Measurements from ENCODE around the gene CMTM1.

DNA sequence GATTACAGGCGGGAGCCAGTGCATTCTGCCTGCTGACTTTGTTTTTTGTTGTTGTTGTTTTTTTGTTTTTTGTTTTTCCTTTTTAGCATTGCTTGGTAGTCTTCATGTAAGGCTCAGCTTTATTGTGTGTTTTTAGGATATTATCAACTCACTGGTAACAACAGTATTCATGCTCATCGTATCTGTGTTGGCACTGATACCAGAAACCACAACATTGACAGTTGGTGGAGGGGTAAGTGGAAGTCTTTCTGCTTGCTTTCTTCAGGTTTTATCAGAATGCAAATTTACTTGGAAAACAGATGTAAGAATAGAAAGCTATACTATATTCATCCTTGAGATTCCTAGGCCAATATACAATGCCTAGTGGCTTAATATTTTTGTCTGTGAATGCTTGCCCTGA, 3.3 kb upstream of the CMTM1 start:
- TF ChIP-seq, protein P1, sequence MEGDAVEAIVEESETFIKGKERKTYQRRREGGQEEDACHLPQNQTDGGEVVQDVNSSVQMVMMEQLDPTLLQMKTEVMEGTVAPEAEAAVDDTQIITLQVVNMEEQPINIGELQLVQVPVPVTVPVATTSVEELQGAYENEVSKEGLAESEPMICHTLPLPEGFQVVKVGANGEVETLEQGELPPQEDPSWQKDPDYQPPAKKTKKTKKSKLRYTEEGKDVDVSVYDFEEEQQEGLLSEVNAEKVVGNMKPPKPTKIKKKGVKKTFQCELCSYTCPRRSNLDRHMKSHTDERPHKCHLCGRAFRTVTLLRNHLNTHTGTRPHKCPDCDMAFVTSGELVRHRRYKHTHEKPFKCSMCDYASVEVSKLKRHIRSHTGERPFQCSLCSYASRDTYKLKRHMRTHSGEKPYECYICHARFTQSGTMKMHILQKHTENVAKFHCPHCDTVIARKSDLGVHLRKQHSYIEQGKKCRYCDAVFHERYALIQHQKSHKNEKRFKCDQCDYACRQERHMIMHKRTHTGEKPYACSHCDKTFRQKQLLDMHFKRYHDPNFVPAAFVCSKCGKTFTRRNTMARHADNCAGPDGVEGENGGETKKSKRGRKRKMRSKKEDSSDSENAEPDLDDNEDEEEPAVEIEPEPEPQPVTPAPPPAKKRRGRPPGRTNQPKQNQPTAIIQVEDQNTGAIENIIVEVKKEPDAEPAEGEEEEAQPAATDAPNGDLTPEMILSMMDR (IDR thresholded peaks at IDR 0.05): no peak
- TF ChIP-seq POLR2AphosphoS5 (IDR thresholded peaks at IDR 0.05) (no peak), POLR2A (IDR thresholded peaks at IDR 0.05) (no peak)

All from gastroesophageal sphincter (tissue), 3 donors.